ENCODE results near the gene GFAP. TPM values are rescaled to one million over a fixed set of nuclear protein-coding genes. Genes with fewer than 3 reads are reported as not detected.

The GFAP gene
- total and polyA plus RNA-seq, 7 donors: 1.3 to 2.4 TPM; not detected in 5

DNA sequence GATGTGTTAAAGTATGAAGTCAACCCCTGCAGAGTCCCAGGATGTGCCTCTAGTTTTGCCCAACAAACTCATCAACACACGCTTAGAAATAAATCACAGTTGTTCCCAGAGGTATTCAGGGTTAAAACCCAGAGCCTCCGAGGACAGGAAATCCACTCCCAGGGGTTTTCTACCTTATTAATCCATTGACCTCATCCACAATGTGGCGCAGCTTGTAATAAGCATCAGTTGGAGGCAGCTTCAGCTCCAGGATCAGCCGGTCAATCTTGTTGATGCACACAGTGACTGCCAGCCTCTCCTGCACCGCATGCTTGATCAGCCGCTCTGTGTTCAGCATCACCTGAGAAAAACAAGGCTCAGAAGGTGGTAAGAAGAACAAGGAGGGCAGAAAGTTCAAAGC is 39.5 kb downstream of the GFAP start:
- intact Hi-C loops (cut with DNase I): no loop called here
- H3K27ac ChIP-seq: peak overlapping the region in 1 of 4 donors; percentile 4
- peaks cover 12 to 72% (median 32%) of the 10 kb centered on the region in 4 donors for H3K36me3 ChIP-seq
- H3K4me1 ChIP-seq: peaks cover 0 to 34% (median 30%) of the 10 kb centered on the region in 4 donors
- WGBS, 2 donors: 95 to 96% methylated on average over 6 of the region's 6 CpGs
- TF ChIP-seq POLR2A (IDR thresholded peaks at IDR 0.05) (no peak), EP300 (IDR thresholded peaks at IDR 0.05) (no peak), POLR2AphosphoS5 (IDR thresholded peaks at IDR 0.05) (no peak)
- TF ChIP-seq, protein P1, sequence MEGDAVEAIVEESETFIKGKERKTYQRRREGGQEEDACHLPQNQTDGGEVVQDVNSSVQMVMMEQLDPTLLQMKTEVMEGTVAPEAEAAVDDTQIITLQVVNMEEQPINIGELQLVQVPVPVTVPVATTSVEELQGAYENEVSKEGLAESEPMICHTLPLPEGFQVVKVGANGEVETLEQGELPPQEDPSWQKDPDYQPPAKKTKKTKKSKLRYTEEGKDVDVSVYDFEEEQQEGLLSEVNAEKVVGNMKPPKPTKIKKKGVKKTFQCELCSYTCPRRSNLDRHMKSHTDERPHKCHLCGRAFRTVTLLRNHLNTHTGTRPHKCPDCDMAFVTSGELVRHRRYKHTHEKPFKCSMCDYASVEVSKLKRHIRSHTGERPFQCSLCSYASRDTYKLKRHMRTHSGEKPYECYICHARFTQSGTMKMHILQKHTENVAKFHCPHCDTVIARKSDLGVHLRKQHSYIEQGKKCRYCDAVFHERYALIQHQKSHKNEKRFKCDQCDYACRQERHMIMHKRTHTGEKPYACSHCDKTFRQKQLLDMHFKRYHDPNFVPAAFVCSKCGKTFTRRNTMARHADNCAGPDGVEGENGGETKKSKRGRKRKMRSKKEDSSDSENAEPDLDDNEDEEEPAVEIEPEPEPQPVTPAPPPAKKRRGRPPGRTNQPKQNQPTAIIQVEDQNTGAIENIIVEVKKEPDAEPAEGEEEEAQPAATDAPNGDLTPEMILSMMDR (IDR thresholded peaks at IDR 0.05): no peak
- no peaks in the 10 kb centered on the region for H3K9me3 ChIP-seq
- no peak overlapping the region for H3K4me3 ChIP-seq
- H3K27me3 ChIP-seq: no peaks in the 10 kb centered on the region
- no peak for DNase-seq

DNA sequence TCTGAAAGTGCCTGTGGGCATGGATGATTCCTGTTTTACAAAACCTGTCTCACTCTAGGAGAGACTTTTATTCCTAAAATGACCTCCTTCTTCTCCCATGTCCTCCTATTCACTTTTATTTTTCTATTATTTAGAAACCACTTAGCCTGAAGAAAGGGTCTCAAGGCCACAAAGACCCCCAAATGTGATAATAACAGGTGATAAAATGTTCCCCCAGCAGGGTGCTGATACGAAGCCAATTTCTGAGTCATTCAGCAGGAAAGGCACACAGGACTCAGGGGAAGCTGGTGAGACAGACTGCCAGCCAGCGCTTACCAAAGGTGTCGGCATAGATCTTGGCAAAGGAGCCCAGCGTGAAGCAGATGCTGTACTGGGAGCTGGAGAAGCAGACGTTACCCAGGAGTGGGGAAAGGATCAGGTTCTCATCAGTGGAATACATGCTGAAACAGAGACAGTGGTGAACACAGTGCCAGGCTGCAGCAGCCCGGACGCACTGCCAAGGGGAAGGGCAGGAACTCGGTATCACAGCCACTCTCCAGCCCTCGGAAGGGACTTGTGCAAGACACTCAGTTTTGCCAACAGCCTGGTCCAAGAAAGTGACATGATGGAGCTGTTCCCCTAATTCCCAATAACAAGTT is 43.0 kb downstream of the GFAP start:
- peak; percentile 94 for DNase-seq
- peaks cover 6 to 58% (median 20%) of the 10 kb centered on the region in 4 donors for H3K36me3 ChIP-seq
- peak overlapping the region in 3 of 4 donors; percentile 77 to 91 (median 83) for H3K27ac ChIP-seq
- TF ChIP-seq POLR2AphosphoS5 (IDR thresholded peaks at IDR 0.05) (peak; percentile 47 to 88 (median 72)), POLR2A (IDR thresholded peaks at IDR 0.05) (no peak), EP300 (IDR thresholded peaks at IDR 0.05) (peak in 1 of 4 donors; percentile 4)
- TF ChIP-seq, protein P1 (IDR thresholded peaks at IDR 0.05): no peak
- 82 to 85% methylated on average over 9 of the region's 9 CpGs for WGBS, 2 donors
- H3K4me3 ChIP-seq: no peak overlapping the region
- intact Hi-C loops (cut with DNase I): loop anchor here (2.0 kb wide), 1 partner anchor 67 kb away; no protein-coding TSS in a partner anchor
- H3K9me3 ChIP-seq: no peaks in the 10 kb centered on the region
- peaks cover 0 to 52% (median 48%) of the 10 kb centered on the region in 4 donors for H3K4me1 ChIP-seq
- H3K27me3 ChIP-seq: no peaks in the 10 kb centered on the region

DNA sequence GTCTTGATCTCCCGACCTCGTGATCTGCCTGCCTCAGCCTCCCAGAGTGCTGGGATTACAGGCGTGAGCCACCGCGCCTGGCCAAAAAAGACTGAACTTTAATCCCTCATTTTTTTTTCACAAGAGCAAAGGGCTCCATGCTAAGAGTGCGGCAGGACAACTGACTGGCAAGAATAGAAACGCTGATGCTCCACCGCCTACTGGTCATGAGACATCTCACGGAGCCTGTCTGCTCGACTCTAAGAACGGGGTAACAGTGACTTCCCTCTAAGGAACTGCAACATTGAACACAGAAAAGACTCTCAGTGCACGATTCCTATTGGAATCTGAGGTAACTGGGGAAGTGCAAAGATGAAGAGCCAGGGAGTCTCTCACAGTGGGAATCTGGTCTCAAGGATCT is 43.7 kb downstream of the GFAP start:
- peaks cover 0 to 59% (median 50%) of the 10 kb centered on the region in 4 donors for H3K4me1 ChIP-seq
- no peak for DNase-seq
- no peak for TF ChIP-seq EP300 (IDR thresholded peaks at IDR 0.05)
- intact Hi-C loops (cut with DNase I): no loop called here
- peak overlapping the region in 3 of 4 donors; percentile 77 to 91 (median 83) for H3K27ac ChIP-seq
- H3K36me3 ChIP-seq: peaks cover 6 to 58% (median 20%) of the 10 kb centered on the region in 4 donors
- H3K4me3 ChIP-seq: no peak overlapping the region
- no peaks in the 10 kb centered on the region for H3K27me3 ChIP-seq
- no peaks in the 10 kb centered on the region for H3K9me3 ChIP-seq
- WGBS, 2 donors: 95 to 96% methylated on average over 12 of the region's 12 CpGs

DNA sequence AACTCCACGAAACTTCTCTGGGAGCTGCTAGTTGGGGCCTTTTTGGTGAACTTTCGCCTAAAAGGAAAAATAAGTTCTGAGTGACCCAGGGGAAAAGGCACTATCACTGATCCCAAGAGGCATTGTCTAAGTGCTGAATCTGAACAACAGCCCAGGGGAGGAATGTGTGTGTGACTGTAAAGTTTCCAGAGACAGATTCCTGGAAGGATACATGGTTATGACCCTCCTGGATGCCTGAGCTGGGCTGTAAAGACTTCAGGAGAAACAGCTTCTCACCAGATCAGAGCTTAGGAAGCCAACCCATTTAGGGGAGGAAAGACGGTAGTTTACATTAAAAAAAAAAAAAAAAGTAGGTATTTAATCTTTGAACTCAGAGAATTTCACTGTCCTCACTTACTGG is 47.5 kb downstream of the GFAP start:
- peak overlapping the region; percentile 40 to 91 (median 82) for H3K27ac ChIP-seq
- no peaks in the 10 kb centered on the region for H3K27me3 ChIP-seq
- no peak for DNase-seq
- no peak overlapping the region for H3K4me3 ChIP-seq
- WGBS, 2 donors: 87 to 91% methylated on average over 3 of the region's 3 CpGs
- intact Hi-C loops (cut with DNase I): no loop called here
- H3K4me1 ChIP-seq: peaks cover 0 to 80% (median 68%) of the 10 kb centered on the region in 4 donors
- H3K9me3 ChIP-seq: no peaks in the 10 kb centered on the region
- peaks cover 0 to 47% (median 11%) of the 10 kb centered on the region in 4 donors for H3K36me3 ChIP-seq
- no peak for TF ChIP-seq POLR2A (IDR thresholded peaks at IDR 0.05)
- TF ChIP-seq, protein P1 (IDR thresholded peaks at IDR 0.05): no peak
- peak in 2 of 4 donors; percentile 30 to 54 for TF ChIP-seq EP300 (IDR thresholded peaks at IDR 0.05)
- peak in 3 of 4 donors; percentile 53 to 63 (median 61) for TF ChIP-seq POLR2AphosphoS5 (IDR thresholded peaks at IDR 0.05)

DNA sequence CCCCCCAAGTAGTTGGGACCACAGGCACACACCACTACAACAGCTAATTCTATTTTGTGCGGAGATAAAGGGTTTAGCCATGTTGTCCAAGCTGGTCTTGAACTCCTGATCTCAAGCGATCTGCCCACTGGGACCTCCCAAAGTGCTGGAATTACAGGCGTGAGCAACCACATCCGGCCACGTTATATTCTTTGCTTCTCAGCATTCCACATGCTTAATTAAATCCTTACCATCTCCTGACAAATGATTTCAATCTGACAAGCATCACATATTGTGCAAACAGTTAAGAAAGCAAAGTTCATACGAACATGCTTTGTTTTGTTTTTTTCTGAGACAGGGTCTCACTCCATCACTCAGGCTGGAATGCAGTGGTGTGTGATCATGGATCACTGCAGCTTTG is 49.4 kb downstream of the GFAP start:
- Histone ChIP-seq H3K27me3 (no peaks in the 10 kb centered on the region), H3K27ac (peak overlapping the region in 3 of 4 donors; percentile 82 to 91 (median 83)), H3K4me1 (peaks cover 0 to 61% (median 50%) of the 10 kb centered on the region in 4 donors), H3K9me3 (no peaks in the 10 kb centered on the region), H3K4me3 (no peak overlapping the region), H3K36me3 (peaks cover 0 to 52% (median 14%) of the 10 kb centered on the region in 4 donors)
- TF ChIP-seq POLR2AphosphoS5 (IDR thresholded peaks at IDR 0.05) (no peak), EP300 (IDR thresholded peaks at IDR 0.05) (no peak), POLR2A (IDR thresholded peaks at IDR 0.05) (no peak)
- TF ChIP-seq, protein P1 (IDR thresholded peaks at IDR 0.05): no peak
- intact Hi-C loops (cut with DNase I): no loop called here
- DNase-seq: no peak
- WGBS, 2 donors: 88 to 92% methylated on average over 6 of the region's 6 CpGs
